SU-DHL-6 (cell line): ENCODE data around the gene TMEM119.

Experiments
- H2AFZ ChIP-seq: fragments of 200-600 bp; sonication (generic); 2 replicates; pipeline ENCODE4 v1.6.1; 2014; ENCODE audit warnings: low read depth, mild to moderate bottlenecking, moderate library complexity, mixed read lengths, antibody characterized with exemption, low read length; ENCODE audit not compliant: severe bottlenecking
- H3F3A ChIP-seq: fragments of 200-600 bp; shearing (Covaris generic); 2 replicates; pipeline ENCODE4 v1.6.0; 2016; ENCODE audit warnings: antibody characterized with exemption, mild to moderate bottlenecking; ENCODE audit not compliant: insufficient read depth
- H3K27ac ChIP-seq: fragments of 200-600 bp; sonication (generic); 2 replicates; pipeline ENCODE4 v1.5.1; 2016; ENCODE audit warnings: low read depth, mild to moderate bottlenecking, low read length, moderate library complexity, mixed read lengths
- H3K27me3 ChIP-seq: fragments of 200-600 bp; sonication (generic), shearing (Covaris generic); 2 replicates; pipeline ENCODE4 v1.6.0; 2014; ENCODE audit warnings: mild to moderate bottlenecking, low read length
- H3K36me3 ChIP-seq: fragments of 200-600 bp; sonication (generic); 2 replicates; pipeline ENCODE4 v1.6.1; 2014; ENCODE audit warnings: mild to moderate bottlenecking, low read length, mixed read lengths
- H3K4me2 ChIP-seq: fragments of 300-600, 200-600 bp; shearing (Covaris generic), sonication (generic); 2 replicates; pipeline ENCODE4 v1.6.0; 2014; ENCODE audit warnings: low read length, low read depth, mild to moderate bottlenecking; ENCODE audit not compliant: poor library complexity, severe bottlenecking
- H3K4me3 ChIP-seq: fragments of 200-600 bp; sonication (generic); 2 replicates; pipeline ENCODE4 v1.5.1; 2014; ENCODE audit warnings: antibody characterized with exemption, low read length, mild to moderate bottlenecking, mixed read lengths; ENCODE audit not compliant: insufficient read depth, poor library complexity, severe bottlenecking
- H3K79me2 ChIP-seq: fragments of 200-600 bp; sonication (generic); 2 replicates; pipeline ENCODE4 v1.6.1; 2014; ENCODE audit warnings: mild to moderate bottlenecking, low read length, moderate library complexity; ENCODE audit not compliant: insufficient read depth
- H3K9ac ChIP-seq: fragments of 200-600 bp; sonication (generic); 2 replicates; pipeline ENCODE4 v1.7.0; 2014; ENCODE audit warnings: mild to moderate bottlenecking, low read length
- H3K9me2 ChIP-seq: fragments of 200-600 bp; sonication (generic); replicated peaks from 2 replicates; pipeline ENCODE4 v1.6.1; 2014; ENCODE audit warnings: low read length; ENCODE audit not compliant: insufficient read depth
- H3K9me3 ChIP-seq: fragments of 200-600 bp; sonication (generic); 2 replicates; pipeline ENCODE4 v1.6.1; 2014; ENCODE audit warnings: low read length, mixed read lengths; ENCODE audit not compliant: insufficient read depth
- H4K20me1 ChIP-seq: fragments of 200-600 bp; sonication (generic); 2 replicates; pipeline ENCODE4 v1.6.1; 2014; ENCODE audit warnings: low read depth, mild to moderate bottlenecking, antibody characterized with exemption, low read length, moderate library complexity, mixed read lengths
- EZH2phosphoT487 ChIP-seq: fragments of 200-600 bp; sonication (generic), shearing (Covaris generic); conservative IDR thresholded peaks from 2 replicates; pipeline ENCODE4 v1.6.1; 2018; ENCODE audit warnings: mild to moderate bottlenecking, antibody characterized with exemption, low read length, moderate library complexity, mixed read lengths
- TF ChIP-seq, protein P1 (sequence below): fragments of 200-600 bp; sonication (generic); IDR thresholded peaks from one replicate; pipeline ENCODE4 v1.5.1; 2017; ENCODE audit warnings: antibody characterized with exemption, mild to moderate bottlenecking, low read length, moderate library complexity; ENCODE audit not compliant: insufficient read depth, poor library complexity, severe bottlenecking

TMEM119 gene

GRCh38 chr12:108548954-108549521, 48.8 kb downstream of the TMEM119 start:
- H2AFZ ChIP-seq = no peak overlapping the region
- H3F3A ChIP-seq = 0 out of 2 replicates have a peak, but pooled peaks cover 4% of the 10 kb centered on the region
- peaks cover 13% of the 10 kb centered on the region; the same call in 1 of the 2 replicates for H4K20me1 ChIP-seq
- H3K4me3 ChIP-seq = no peak overlapping the region
- H3K79me2 ChIP-seq = peaks cover 74% of the 10 kb centered on the region
- H3K27me3 ChIP-seq = no peaks in the 10 kb centered on the region
- H3K4me2 ChIP-seq = no peak overlapping the region
- H3K27ac ChIP-seq = no peak overlapping the region
- H3K9ac ChIP-seq = no peak overlapping the region
- H3K36me3 ChIP-seq = peaks cover 24% of the 10 kb centered on the region
- no peaks in the 10 kb centered on the region for H3K9me3 ChIP-seq
- TF ChIP-seq, protein P1, sequence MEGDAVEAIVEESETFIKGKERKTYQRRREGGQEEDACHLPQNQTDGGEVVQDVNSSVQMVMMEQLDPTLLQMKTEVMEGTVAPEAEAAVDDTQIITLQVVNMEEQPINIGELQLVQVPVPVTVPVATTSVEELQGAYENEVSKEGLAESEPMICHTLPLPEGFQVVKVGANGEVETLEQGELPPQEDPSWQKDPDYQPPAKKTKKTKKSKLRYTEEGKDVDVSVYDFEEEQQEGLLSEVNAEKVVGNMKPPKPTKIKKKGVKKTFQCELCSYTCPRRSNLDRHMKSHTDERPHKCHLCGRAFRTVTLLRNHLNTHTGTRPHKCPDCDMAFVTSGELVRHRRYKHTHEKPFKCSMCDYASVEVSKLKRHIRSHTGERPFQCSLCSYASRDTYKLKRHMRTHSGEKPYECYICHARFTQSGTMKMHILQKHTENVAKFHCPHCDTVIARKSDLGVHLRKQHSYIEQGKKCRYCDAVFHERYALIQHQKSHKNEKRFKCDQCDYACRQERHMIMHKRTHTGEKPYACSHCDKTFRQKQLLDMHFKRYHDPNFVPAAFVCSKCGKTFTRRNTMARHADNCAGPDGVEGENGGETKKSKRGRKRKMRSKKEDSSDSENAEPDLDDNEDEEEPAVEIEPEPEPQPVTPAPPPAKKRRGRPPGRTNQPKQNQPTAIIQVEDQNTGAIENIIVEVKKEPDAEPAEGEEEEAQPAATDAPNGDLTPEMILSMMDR = no peak
- no peak for TF ChIP-seq EZH2phosphoT487
- no peaks in the 10 kb centered on the region for H3K9me2 ChIP-seq

GRCh38 chr12:108547686-108548085, 50.2 kb downstream of the TMEM119 start:
- Histone ChIP-seq H3K4me3 (no peak overlapping the region), H3K9me2 (no peaks in the 10 kb centered on the region), H3K36me3 (peaks cover 24% of the 10 kb centered on the region), H3K79me2 (peaks cover 67% of the 10 kb centered on the region), H3F3A (peaks cover 14% of the 10 kb centered on the region; the same call in 1 of the 2 replicates), H4K20me1 (0 out of 2 replicates have a peak, but pooled peaks cover 4% of the 10 kb centered on the region), H2AFZ (no peak overlapping the region), H3K9ac (no peak overlapping the region), H3K4me2 (no peak overlapping the region), H3K9me3 (no peaks in the 10 kb centered on the region), H3K27me3 (no peaks in the 10 kb centered on the region), H3K27ac (no peak overlapping the region)
- TF ChIP-seq EZH2phosphoT487 = no peak
- TF ChIP-seq, protein P1 = no peak

DNA sequence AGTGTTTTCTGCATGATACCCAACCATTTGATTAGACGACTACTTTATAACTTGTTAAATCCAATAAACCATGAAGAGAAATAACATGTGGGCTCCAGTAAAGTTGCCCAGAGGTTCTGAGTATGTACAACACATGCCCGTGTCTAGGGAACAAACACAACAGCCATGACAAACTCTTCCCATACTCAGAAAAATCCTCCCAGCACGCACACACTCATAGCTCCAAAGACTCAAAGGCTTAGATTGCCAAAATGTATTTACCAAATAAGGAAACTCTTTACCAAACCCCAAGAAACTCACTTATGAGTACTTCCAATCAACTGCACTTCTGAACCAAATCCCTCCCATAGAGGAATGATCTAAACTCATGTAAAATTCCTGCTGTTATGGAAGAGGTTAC, 54.2 kb downstream of the TMEM119 start:
- TF ChIP-seq, protein P1 = no peak
- no peak for TF ChIP-seq EZH2phosphoT487
- no peak overlapping the region for H3K4me3 ChIP-seq
- H3K27me3 ChIP-seq = no peaks in the 10 kb centered on the region
- peaks cover 26% of the 10 kb centered on the region for H3F3A ChIP-seq
- no peak overlapping the region for H2AFZ ChIP-seq
- H3K9me3 ChIP-seq = no peaks in the 10 kb centered on the region
- H3K36me3 ChIP-seq = peaks cover 31% of the 10 kb centered on the region
- H3K27ac ChIP-seq = no peak overlapping the region
- no peaks in the 10 kb centered on the region for H4K20me1 ChIP-seq
- H3K9me2 ChIP-seq = no peaks in the 10 kb centered on the region
- no peak overlapping the region for H3K4me2 ChIP-seq
- H3K79me2 ChIP-seq = peaks cover 62% of the 10 kb centered on the region
- no peak overlapping the region for H3K9ac ChIP-seq
